Measurements from ENCODE around the gene EIF4A2. TPM values are rescaled to one million over a fixed set of nuclear protein-coding genes. Genes with fewer than 3 reads are reported as not detected.

Gene EIF4A2
- total RNA-seq, 1 experiment from 2014 or later, result 398 TPM

DNA sequence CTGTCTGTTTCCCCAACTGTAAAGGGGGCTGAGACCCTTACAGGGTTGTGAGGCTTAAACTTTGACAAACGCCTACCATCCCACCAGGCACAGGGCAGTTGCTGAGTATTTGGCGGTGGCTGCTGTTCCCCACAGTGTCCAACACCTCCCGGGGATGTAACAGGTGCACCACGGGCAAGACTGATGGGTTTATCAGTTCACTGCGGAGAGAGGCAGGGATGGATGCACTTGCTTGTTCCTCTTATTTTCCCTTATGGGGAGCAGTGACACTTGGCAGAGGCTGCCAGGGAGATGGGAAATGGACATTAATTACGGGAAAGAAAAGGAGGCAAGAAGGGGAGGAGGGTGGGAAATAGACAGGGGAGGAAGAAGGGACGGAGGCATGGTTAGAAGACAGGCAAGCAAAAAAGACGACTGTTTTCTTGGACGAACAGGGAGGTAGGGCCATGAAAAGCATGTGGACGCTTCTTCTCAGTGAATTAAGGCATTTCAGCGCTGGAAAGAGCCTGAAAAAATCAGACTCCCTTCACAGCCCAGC lies 42.6 kb downstream of the EIF4A2 start:
- no peak for DNase-seq (ENCODE audit: low read depth, low spot score)
- Histone ChIP-seq H4K20me1 (ENCODE audit: insufficient read depth) (no peaks in the 10 kb centered on the region), H2AFZ (ENCODE audit: low read depth, low read length, poor library complexity, severe bottlenecking) (no peak overlapping the region), H3K27me3 (ENCODE audit: insufficient read depth, low read length) (peaks cover 15% of the 10 kb centered on the region), H3K4me3 (replicated peaks in 1 of 2; ENCODE audit: low read depth in 1 of 2, low read length in 2 of 2) (peak overlapping the region; percentile 75 to 80), H3K4me2 (ENCODE audit: low read length) (peak overlapping the region; percentile 88), H3K79me2 (ENCODE audit: insufficient read depth, low read length) (no peaks in the 10 kb centered on the region; the same call in 1 of the 2 replicates), H3K9ac (ENCODE audit: low read length) (peak overlapping the region; percentile 97), H3K9me3 (ENCODE audit: control insufficient read depth in 1 of 2, insufficient read depth in 1 of 2, low read depth in 1 of 2, low read length in 2 of 2) (no peaks in the 10 kb centered on the region), H3K9me2 (ENCODE audit: insufficient read depth) (no peaks in the 10 kb centered on the region), H3K36me3 (ENCODE audit: control insufficient read depth in 1 of 2, insufficient read depth in 2 of 2, low read length in 2 of 2) (no peaks in the 10 kb centered on the region), H3K27ac (ENCODE audit: low read depth, low read length) (no peak overlapping the region), H3K4me1 (ENCODE audit: control insufficient read depth in 1 of 2, insufficient read depth in 2 of 2, low read length in 2 of 2) (peaks cover 4 to 14% of the 10 kb centered on the region in 2 experiments; a peak in 2 of 4 replicates)
- ChIA-PET RAD21 (ENCODE audit: low non-redundant PET in 1 of 2, low total read pairs in 2 of 2, uncharacterized antibody in 2 of 2, unreplicated experiment in 2 of 2) (no interaction called here), POLR2A (no interaction called here), CTCF (no interaction called here)
- intact Hi-C loops (cut with micrococcal nuclease), result loop anchor here (10.0 kb wide), 3 partner anchors 241 to 841 kb away; no protein-coding TSS in a partner anchor
- ATAC-seq, result no peak
- TF ChIP-seq POLR2A (IDR thresholded peaks at IDR 0.05; ENCODE audit: borderline replicate concordance, extremely low read depth, insufficient read depth, insufficient read length), result peak; percentile 26
- TF ChIP-seq, protein P1, sequence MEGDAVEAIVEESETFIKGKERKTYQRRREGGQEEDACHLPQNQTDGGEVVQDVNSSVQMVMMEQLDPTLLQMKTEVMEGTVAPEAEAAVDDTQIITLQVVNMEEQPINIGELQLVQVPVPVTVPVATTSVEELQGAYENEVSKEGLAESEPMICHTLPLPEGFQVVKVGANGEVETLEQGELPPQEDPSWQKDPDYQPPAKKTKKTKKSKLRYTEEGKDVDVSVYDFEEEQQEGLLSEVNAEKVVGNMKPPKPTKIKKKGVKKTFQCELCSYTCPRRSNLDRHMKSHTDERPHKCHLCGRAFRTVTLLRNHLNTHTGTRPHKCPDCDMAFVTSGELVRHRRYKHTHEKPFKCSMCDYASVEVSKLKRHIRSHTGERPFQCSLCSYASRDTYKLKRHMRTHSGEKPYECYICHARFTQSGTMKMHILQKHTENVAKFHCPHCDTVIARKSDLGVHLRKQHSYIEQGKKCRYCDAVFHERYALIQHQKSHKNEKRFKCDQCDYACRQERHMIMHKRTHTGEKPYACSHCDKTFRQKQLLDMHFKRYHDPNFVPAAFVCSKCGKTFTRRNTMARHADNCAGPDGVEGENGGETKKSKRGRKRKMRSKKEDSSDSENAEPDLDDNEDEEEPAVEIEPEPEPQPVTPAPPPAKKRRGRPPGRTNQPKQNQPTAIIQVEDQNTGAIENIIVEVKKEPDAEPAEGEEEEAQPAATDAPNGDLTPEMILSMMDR (IDR thresholded peaks at IDR 0.05 in 2 of 3, conservative IDR thresholded peaks at IDR 0.05 in 1 of 3; ENCODE audit: borderline replicate concordance in 1 of 3, insufficient read depth in 1 of 3, low read depth in 2 of 3, low read length in 2 of 3), result no peak
- TF ChIP-seq EGR1 (IDR thresholded peaks at IDR 0.05; ENCODE audit: low read depth), result no peak
- TSS peak; percentile 82 for BruUV-seq (replicated peaks)

DNA sequence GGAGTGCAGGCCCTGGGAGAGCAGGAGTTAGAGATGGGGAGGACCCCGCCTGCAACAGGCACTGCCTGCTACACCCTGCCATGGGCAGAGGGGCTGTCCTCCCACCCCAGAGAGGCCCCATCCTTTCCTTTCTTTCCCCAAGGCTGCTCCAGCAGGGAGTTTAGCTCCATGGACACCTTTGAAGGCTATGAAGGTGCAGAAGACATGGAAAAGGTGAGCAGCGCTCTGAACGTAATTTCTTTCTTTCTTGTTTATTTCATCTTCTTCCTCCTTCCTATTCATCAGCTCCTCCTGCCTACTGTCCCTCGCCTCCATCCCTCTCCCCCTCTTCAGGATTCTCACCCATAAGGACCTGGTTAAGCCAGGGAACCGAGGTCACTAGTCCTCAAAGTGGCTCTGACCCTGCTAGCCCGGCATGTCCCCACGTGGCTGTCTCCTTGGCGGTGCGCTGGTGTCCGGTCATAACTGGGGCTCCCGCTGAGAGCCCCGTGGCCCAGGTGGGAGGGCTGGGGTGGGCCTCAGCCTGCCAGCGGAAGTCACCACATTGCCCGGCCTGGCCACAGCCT lies 43.1 kb downstream of the EIF4A2 start:
- ChIA-PET POLR2A (interaction anchor here (1.0 kb wide), 1 partner anchor 256 kb away, joined by 3 read pairs; the partner anchor contains the start of gene DNAJB11), RAD21 (ENCODE audit: low non-redundant PET in 1 of 2, low total read pairs in 2 of 2, uncharacterized antibody in 2 of 2, unreplicated experiment in 2 of 2) (no interaction called here), CTCF (no interaction called here)
- Histone ChIP-seq H3K27ac (ENCODE audit: low read depth, low read length) (peak overlapping the region; percentile 89), H3K79me2 (ENCODE audit: insufficient read depth, low read length) (no peaks in the 10 kb centered on the region; the same call in 1 of the 2 replicates), H3K9me2 (ENCODE audit: insufficient read depth) (no peaks in the 10 kb centered on the region), H3K36me3 (ENCODE audit: control insufficient read depth in 1 of 2, insufficient read depth in 2 of 2, low read length in 2 of 2) (no peaks in the 10 kb centered on the region), H3K27me3 (ENCODE audit: insufficient read depth, low read length) (peaks cover 19% of the 10 kb centered on the region), H4K20me1 (ENCODE audit: insufficient read depth) (no peaks in the 10 kb centered on the region), H3K4me1 (ENCODE audit: control insufficient read depth in 1 of 2, insufficient read depth in 2 of 2, low read length in 2 of 2) (peaks cover 4 to 14% of the 10 kb centered on the region in 2 experiments; a peak in 2 of 4 replicates), H3K9ac (ENCODE audit: low read length) (peak overlapping the region; percentile 97), H3K9me3 (ENCODE audit: control insufficient read depth in 1 of 2, insufficient read depth in 1 of 2, low read depth in 1 of 2, low read length in 2 of 2) (no peaks in the 10 kb centered on the region), H3K4me3 (replicated peaks in 1 of 2; ENCODE audit: low read depth in 1 of 2, low read length in 2 of 2) (peak overlapping the region; percentile 75 to 80), H3K4me2 (ENCODE audit: low read length) (peak overlapping the region; percentile 88), H2AFZ (ENCODE audit: low read depth, low read length, poor library complexity, severe bottlenecking) (no peak overlapping the region)
- intact Hi-C loops (cut with micrococcal nuclease), result loop anchor here (10.0 kb wide), 3 partner anchors 242 to 842 kb away; no protein-coding TSS in a partner anchor
- TF ChIP-seq EZH2phosphoT487 (IDR thresholded peaks at IDR 0.05; ENCODE audit: borderline replicate concordance) (no peak), JUND (IDR thresholded peaks at IDR 0.05) (no peak), EZH2 (IDR thresholded peaks at IDR 0.05) (no peak), ZFX (IDR thresholded peaks at IDR 0.05) (no peak), RAD21 (IDR thresholded peaks at IDR 0.05; ENCODE audit: low read depth) (no peak), POLR2A (IDR thresholded peaks at IDR 0.05; ENCODE audit: borderline replicate concordance, extremely low read depth, insufficient read depth, insufficient read length) (peak; percentile 9)
- TF ChIP-seq, protein P2, sequence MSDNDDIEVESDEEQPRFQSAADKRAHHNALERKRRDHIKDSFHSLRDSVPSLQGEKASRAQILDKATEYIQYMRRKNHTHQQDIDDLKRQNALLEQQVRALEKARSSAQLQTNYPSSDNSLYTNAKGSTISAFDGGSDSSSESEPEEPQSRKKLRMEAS (IDR thresholded peaks at IDR 0.05), result peak; percentile 29; the same call in 1 of the 2 replicates
- TF ChIP-seq, protein P3, sequence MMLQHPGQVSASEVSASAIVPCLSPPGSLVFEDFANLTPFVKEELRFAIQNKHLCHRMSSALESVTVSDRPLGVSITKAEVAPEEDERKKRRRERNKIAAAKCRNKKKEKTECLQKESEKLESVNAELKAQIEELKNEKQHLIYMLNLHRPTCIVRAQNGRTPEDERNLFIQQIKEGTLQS (IDR thresholded peaks at IDR 0.05), result no peak
- DNase-seq (ENCODE audit: low read depth, low spot score), result no peak
- peak; percentile 41 for ATAC-seq
- no TSS peak for BruUV-seq (replicated peaks)
